Ramos (cell line): ENCODE measurements around the gene SLC35A2.
"Not testable (repeated sequence)": the region's sequence is repeated elsewhere in the genome, so short reads cannot be mapped to it uniquely, and the experiment has no call there.

Experiments
- in situ Hi-C: fragments of 300-500 bp; cut with MboI; formaldehyde crosslinking; loops from one replicate; pipeline ENCODE4 v1.14.3; 2022; ENCODE audit warnings: low sequenced_read_pairs; ENCODE audit not compliant: unreplicated experiment

The SLC35A2 gene

DNA sequence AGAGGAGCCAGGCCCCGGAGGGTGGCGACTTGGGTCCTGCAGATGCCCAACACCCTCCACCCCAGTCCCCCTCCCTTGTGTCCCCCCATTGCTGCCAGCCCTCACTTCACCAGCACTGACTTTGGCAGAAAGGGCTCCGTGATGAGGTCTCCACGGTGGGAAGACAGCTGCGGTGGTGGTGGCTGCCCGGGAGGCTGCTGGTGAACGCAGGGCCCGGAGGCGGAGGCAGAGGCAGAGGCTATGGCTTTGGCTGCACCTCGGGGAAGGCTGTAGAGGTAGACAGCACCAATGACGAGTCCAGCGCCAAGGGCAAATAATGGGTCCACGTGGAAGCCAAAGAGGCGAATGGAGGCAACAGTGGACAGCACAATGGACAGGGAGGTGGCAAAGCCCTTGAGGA, 6.8 kb downstream of the SLC35A2 start:
- in situ Hi-C loops: loop anchor here (5.0 kb wide), 1 partner anchor 43 kb away; no protein-coding TSS in a partner anchor

DNA sequence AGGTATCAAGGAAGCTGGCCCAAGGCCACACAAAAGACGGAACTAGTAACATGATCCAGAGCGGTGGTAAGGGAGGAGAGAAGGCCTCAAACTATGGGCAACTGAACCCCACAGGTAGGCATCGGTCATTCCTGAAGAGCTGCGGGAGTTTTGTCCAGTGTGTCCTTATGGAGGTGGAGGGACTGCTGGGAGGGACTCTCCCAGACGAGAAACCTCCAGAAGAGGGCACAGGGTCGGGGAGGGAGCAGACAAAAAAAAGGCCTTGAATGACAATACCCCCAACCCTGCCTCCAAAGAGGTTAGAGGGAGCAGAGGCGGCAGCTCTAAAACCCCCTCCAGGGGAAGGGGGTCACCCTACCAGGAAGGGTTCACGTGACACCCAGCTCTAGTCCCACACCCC, 7.3 kb downstream of the SLC35A2 start:
- in situ Hi-C loops: loop anchor here (5.0 kb wide), 1 partner anchor 43 kb away; no protein-coding TSS in a partner anchor

DNA sequence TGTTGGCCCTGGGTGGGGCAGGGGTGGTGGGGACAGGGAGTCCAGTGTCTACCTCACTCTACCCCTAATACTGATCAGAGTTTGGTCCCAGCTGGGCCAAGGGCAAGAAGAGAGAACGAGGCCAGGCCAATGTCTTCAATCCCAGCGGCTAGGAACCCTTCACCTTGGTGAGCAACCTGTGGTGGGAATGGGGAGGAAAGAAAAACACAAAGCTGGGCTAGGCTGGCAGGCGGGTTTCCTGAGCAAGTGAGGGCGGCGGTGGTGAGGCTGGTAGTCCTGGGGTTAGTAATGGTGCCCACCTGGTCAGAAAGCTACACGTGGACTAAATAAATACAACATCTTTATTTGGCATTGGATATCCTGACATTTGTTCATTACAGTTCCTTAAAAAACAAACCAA, 8.2 kb downstream of the SLC35A2 start:
- in situ Hi-C loops: loop anchor here (5.0 kb wide), 1 partner anchor 44 kb away; no protein-coding TSS in a partner anchor

DNA sequence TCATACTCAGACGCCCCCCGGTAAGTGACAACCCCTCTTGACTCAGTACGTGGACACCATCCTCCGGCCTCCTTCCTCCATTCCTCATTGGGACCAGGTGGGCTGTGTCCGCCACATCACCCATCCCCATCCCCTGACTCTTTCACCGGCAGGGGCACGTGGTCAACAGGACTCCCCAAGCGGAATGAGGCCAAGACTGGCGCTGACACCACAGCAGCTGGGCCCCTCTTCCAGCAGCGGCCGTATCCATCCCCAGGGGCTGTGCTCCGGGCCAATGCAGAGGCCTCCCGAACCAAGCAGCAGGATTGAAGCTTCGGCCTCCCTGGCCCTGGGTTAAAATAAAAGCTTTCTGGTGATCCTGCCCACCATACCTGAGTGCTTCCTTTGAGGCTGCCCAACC, 8.7 kb downstream of the SLC35A2 start:
- in situ Hi-C loops: loop anchor here (5.0 kb wide), 1 partner anchor 45 kb away; no protein-coding TSS in a partner anchor

DNA sequence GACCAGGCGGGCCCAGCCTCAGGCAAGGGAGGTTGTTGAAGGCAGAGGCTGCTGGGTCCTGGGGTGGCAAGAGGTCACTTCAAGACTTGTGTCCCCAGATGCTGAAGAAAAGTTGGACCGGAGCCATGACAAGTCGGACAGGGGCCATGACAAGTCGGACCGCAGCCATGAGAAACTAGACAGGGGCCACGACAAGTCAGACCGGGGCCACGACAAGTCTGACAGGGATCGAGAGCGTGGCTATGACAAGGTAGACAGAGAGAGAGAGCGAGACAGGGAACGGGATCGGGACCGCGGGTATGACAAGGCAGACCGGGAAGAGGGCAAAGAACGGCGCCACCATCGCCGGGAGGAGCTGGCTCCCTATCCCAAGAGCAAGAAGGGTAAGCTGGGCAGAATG, 9.3 kb downstream of the SLC35A2 start:
- in situ Hi-C loops: loop anchor here (5.0 kb wide), 1 partner anchor 45 kb away; no protein-coding TSS in a partner anchor

DNA sequence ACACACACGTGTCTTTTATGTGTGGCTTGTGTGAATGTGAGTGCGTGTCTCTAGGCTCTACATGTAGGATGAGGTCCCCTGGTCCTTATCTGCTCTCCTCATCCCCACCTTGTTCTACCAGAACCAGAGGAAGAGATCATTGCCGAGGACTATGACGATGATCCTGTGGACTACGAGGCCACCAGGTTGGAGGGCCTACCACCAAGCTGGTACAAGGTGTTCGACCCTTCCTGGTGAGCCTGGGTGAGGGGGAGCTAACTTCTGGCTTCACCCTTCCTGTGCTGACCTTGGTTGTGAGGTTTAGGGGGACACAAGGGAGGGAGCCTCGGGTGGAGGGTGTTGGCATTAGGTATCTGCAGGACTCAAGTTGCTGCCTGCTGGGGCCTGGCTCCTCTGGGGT, 10.4 kb downstream of the SLC35A2 start:
- in situ Hi-C loops: loop anchor here (5.0 kb wide), 1 partner anchor 46 kb away; no protein-coding TSS in a partner anchor

DNA sequence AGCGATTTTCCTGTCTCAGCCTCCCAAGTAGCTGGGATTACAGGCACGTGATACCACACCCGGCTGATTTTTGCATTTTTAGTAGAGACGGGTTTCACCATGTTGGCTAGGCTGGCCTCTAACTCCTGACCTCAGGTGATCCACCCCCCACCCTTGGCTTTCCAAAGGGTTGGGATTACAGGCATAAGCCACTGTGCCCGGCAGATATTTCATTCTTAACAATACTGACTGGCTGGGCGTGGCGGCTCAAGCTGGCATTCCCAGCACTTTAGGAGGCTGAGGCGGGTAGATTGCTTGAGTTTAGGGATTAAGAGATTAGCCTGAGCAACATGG, 12.4 kb downstream of the SLC35A2 start:
- in situ Hi-C loops: no loop called here

DNA sequence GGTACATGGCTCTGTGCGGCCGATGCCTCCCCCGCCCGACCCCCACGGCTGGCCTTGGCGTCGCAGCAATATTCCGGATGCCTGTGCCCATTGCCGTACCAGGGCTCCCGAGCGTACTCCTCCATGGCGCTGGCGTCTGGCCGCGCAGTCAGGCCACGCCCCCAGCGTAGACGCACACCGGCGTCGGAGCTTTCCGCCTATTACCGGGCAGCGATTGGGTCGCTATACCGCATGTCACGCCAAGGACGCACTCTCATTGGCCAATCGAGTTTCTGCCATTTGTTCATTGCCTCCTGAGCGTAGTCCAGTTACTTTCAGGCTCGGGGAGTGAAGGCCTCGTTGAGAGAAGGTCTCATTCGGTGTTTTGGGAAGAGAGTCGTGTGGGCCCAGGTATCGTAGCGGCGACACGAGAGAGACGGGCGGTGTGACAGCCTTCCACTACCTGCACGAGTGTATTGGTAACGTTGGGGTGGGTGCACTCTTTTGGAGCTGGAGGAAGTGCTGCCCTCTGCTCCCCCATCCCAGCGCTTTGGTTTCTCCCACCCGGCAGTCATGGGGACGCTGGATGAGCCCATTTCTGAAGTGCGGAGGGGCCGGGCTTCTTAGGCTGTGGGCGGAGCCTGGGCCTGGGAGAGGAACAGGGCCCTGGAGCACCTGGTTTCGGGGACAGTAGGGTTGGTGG, 13.7 kb downstream of the SLC35A2 start, which contains the start of the genes PQBP1 and TIMM17B:
Gene PQBP1 (plus strand): TSS at position 306 of the 682 bp plus-strand sequence. CDS start 580 bp downstream, outside the sequence.
Gene TIMM17B (minus strand): TSS at position 144 of the 682 bp plus-strand sequence. CDS start 19 bp downstream, at position 125.
- in situ Hi-C loops: no loop called here

DNA sequence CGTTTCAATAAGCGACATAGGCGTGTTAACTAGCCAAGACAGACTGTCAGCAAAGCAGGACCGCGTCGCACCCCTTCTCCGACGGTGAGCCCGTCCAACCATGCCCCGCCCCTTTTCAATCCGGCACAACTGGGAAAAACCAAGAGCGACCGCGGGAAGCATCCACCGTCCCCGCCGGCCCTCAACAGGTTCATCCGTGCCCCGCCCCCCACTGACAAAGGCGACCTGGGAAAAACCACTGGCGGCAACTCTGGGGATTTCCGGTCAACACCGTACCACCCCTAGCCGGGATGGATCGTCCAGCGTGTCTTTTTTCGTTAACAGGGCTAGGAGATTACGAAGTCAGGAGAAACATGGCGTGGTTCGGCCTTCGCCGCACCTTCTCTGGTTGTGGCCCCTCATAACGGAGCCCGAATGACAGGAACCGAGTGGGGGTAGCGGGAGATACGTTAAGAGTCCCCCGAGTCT, 14.3 kb downstream of the SLC35A2 start:
- in situ Hi-C loops: no loop called here

DNA sequence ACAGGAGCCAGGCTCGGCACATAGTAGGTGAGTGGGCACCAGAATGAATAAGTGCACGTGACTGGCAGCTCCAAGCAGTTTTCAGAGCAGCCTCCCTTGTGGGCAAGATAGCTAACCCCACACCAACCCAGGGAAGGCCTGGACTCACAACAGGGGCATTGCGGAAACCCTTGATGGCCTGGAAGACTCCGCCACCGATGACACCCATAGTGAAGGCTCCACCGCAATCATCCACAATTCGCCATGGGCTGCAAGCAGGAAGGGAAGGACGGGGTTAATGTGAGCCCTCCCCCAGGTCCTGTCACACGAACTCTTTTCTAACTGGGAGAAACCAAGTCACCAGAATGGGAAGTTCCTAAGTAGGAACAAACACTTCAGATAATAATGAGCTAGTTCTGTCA, 14.8 kb downstream of the SLC35A2 start:
- in situ Hi-C loops: no loop called here

DNA sequence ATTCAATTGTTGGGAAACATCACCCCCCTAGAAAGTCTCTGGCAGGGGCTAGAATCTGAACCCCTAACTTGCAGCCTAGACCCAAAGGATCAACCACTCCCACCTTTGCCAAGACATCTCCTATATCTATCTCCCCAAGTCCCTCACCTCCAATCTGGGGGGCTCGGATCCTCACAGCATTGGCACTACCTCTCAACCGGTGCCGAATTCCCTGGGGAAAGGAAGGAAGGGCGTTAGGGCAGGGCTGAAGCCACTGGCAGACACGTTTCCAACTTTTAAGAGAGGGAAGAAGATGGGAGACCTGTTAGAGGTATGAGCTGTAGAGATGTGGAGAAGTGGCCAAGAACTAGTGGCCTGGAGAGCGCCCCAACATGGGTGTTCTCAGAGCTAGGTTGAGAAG, 16.6 kb downstream of the SLC35A2 start:
- in situ Hi-C loops: no loop called here

DNA sequence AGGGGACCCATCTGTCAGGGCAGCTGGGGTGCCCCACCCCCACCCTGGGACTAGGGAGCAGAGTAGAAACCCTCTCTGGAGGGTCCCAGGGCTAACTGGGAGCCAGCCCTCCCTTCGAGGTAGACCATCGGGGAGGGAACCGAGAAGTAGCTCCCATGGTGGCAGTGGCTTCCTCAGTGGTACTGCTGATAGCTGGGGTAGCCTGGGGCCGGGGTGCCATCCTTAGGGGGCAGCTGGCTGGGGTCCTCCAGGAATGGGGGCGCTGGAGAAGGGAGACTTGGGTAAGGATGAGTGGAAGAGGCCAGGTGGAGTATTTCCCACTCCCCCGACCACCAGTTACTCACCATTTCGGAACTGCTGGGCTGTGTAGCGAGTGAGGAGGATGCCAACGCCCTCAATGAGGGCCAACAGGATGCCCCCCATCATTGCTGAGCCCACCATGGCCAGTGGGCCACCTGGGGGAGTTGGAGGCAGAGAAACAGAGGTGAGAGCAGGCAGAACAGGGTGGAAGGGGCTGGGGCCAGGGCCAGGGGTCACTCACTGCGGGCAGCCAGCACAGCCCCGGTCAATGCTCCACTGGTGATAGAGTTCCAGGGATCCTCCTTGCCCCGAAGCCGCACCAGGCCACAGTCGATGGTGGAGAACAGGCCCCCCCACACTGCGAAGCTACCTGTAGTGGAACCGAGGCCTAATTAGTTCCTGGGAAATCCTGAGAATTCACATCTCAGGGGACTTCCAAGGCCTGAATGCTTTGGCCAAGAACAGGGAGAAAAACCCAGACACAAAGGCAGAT, 17.7 kb downstream of the SLC35A2 start:
- in situ Hi-C loops: no loop called here

DNA sequence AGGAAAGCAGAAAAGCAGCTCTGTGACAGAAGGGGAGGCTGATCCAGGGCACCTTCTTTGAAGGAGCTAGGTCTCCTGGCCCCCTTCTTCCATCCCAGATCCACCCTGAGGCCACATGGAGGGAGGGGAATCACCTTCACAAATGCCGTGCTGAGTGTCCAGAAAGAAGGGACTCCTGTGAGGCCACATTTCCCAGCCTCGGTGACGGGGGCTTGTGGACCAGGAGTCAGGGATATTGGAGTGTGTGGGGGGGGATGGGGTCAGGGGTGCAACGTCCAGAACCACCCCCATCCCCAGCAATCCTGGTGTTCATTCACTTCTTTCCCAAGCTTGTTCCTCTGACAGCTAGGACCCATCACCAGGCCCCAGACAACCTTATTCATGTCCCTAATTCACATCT, 18.6 kb downstream of the SLC35A2 start:
- in situ Hi-C loops: no loop called here

DNA sequence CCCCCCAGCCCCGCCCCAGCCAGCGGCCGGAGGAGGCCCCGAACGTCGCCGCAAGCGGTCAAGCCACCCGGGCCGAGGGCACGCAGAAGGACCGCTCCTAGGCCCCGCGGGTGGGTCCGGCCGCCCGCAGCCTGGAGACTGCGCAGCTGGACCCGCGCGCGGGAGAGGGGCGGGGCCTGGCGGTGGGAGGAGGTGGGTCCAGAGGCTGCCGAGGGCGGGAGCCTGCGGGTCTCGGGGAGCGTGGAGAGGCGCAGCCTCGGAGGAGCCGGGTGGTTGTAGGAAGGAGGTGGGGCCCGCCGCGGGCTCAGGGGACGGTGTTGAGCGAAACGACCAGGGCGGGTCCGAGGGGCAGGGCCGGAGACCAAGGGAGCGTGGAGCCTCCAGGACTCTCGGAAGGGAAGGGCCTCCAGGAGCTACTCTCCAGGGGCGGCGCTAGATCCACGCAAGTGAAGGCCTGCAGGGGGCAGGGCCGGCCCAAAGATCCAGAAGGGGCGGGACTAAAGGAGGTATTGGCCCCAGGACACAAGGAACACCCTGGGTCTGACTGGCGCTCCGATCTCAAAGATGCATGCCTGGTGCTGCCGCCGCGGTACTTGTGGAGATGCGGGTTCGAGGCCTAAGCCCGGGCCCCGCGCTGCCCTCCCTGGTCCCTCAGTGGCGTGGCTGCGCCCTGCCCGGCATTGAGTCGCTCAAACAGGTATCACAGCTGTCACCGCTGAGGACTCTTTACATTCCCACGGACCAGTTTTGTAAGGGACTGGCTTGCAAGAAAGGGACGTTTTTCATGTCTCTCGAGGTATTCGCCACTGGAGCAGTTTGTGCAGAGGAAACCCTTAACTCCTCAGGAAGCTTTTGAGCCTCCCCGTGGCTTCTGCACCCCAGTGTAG, 19.8 kb downstream of the SLC35A2 start:
- in situ Hi-C loops: no loop called here

DNA sequence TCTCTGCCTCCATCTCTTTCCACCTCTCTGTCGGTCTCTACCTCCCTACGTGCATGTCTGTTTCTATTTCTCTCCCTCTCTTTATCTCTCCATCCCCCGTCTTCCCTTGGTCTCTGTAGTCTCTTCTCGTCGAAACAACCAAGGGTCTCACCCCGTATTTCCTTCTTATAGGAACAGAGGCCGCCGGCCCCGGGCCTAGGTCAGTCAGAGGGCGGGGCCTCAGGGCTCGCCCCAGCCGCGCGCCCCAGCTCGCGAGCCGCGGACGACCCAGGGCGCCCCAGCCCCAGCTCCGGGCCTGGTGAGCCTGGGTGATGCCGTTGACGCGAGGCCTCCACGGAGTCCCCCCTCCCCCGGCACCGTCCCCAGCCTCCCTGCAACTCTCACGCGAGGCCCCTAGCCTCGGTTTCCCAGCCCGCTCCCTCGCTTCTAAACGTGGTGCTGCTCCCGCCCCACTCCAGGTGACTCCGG, 20.5 kb downstream of the SLC35A2 start:
- in situ Hi-C loops: no loop called here

DNA sequence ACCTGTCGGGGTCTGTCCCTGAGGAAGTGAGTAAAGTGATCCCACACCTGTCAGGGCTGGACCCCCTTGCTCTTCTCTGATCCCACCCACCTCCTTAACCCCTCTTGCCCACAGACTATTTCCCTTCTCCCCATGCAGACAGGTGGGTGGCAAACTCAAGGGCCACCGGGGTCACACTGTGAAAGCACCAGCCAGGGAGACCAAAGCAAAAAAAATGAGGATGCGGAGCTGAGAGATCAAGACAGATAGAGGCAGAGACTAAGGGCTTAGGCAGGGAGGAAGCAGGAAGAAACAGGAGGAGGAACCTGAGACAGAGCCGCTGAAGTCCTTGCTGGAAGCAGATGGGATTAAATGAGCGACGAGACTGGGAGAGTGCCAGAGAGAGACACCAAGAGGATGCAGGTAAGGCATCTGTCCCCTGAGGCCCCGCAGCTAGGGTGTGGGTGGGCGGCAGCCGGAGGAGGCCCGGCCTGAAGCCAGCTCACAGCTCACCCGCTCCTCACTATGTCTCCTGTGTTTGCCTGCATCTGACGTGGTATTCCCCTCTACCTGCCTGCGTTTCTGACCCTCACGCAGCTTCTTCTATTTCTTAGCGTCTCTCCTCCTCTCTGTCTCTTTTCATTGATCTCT, 21.0 kb downstream of the SLC35A2 start:
- in situ Hi-C loops: no loop called here

DNA sequence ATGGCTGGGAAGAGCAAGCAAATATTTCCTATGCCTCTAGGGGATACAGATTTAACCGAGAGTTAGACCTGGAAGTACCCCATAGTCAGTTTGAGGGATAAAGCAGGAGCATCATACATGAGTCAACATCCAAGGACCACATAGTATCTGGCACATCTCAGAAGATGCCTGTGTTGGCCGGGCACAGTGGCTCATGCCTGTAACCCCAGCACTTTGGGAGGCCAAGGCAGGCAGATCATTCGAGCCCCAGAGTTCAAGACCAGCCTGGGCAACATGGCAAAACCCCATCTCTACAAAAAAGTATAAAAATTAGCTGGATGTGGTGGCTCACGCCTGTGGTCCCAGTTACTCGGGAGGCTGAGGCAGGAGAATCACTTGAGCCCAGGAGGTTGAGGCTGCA, 24.9 kb downstream of the SLC35A2 start:
- in situ Hi-C loops: not testable (repeated sequence)

DNA sequence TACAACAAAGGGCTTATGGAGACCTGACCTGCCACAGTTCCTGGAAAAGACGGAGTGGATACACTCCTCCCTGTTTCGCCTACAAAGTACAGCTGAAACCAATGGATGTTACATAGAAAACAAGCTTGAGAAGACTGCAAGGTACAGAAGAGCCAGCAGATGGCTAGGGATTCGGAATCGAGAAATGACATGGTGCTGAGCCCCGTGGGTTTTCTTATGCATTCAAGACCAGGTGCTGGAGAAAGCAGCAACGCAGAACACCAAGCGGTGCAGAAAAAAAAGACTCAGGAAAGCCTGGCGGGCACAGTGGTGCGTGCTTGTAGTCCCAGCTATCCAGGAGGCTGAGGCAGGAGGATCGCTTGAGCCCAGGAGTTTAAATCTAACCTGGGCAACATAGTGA, 27.7 kb downstream of the SLC35A2 start:
- in situ Hi-C loops: no loop called here

DNA sequence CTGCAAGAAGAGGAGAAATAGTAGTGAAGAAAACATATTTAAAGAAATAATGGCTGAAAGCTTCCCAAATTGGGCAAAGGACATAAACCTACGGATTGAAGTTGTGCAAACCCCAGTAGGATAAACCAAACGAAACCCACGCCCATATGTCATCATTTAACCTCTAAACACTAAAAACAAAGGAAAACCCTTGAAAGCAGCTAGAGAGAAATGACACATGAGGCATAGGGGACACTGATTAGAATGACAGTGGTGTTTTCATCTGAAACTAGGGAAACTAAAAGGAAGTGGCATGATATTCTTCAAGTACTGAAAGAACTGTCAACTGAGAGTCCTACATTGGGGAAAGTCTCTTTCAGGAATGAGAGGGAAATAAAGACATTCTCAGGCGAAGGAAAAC, 34.5 kb downstream of the SLC35A2 start:
- in situ Hi-C loops: not testable (repeated sequence)

DNA sequence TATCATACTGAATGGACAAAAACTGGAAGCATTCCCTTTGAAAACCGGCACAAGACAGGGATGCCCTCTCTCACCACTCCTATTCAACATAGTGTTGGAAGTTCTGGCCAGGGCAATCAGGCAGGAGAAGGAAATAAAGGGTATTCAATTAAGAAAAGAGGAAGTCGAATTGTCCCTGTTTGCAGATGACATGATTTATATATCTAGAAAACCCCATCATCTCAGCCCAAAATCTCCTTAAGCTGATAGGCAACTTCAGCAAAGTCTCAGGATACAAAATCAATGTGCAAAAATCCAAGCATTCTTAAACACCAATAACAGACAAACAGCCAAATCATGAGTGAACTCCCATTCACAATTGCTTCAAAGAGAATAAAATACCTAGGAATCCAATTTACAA, 39.4 kb downstream of the SLC35A2 start:
- in situ Hi-C loops: not testable (repeated sequence)
